Keratinocyte (primary cell): ENCODE measurements around the gene GNG13.

ENCODE experiments used
- EZH2 ChIP-seq: IDR thresholded peaks from one replicate; pipeline ENCODE4 v1.6.1; 2012; ENCODE audit warnings: inconsistent platforms, mild to moderate bottlenecking, low read length, moderate library complexity
- TF ChIP-seq, protein P1 (sequence below), 3 experiments: IDR thresholded peaks in 1 of 3; conservative IDR thresholded peaks in 1 of 3; optimal IDR thresholded peaks in 1 of 3; 2 replicates in 2 of 3; 3 replicates in 1 of 3; pipeline versions ENCODE3 to v1.5.1; 2011; ENCODE audit warnings: low read length in 3 of 3, mild to moderate bottlenecking in 3 of 3, moderate library complexity in 2 of 3, control low read depth in 1 of 3, inconsistent platforms in 1 of 3; ENCODE audit not compliant: insufficient read depth in 2 of 3; ENCODE audit errors: extremely low read depth in 1 of 3

DNA sequence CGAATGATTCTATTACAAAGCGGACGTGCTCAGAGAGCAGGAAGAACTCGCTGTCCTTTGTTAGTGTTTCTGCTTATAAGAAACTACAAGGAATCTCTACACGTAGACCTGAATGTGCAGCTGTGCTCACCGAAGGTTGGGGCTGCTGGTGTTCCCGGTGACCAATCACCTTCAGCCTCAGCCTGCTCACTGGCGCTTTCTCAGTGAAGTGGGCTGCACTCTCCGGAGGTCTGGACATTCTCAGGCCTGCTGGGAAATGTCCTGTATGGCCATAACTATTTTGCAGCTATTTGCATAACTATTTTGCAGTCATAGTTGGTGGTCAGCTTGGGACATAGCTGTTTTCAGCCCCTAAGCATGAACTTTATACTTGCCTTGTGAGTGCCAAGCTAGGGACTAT, 50.0 kb downstream of the GNG13 start:
- TF ChIP-seq, protein P1, sequence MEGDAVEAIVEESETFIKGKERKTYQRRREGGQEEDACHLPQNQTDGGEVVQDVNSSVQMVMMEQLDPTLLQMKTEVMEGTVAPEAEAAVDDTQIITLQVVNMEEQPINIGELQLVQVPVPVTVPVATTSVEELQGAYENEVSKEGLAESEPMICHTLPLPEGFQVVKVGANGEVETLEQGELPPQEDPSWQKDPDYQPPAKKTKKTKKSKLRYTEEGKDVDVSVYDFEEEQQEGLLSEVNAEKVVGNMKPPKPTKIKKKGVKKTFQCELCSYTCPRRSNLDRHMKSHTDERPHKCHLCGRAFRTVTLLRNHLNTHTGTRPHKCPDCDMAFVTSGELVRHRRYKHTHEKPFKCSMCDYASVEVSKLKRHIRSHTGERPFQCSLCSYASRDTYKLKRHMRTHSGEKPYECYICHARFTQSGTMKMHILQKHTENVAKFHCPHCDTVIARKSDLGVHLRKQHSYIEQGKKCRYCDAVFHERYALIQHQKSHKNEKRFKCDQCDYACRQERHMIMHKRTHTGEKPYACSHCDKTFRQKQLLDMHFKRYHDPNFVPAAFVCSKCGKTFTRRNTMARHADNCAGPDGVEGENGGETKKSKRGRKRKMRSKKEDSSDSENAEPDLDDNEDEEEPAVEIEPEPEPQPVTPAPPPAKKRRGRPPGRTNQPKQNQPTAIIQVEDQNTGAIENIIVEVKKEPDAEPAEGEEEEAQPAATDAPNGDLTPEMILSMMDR (optimal IDR thresholded peaks at IDR 0.05 in 1 of 3, IDR thresholded peaks at IDR 0.05 in 1 of 3, conservative IDR thresholded peaks at IDR 0.05 in 1 of 3; ENCODE audit: extremely low read depth in 1 of 3, insufficient read depth in 2 of 3, low read length in 3 of 3): no peak
- TF ChIP-seq EZH2: no peak
